GM12892 (cell line): ENCODE measurements around the gene GSX1. TPM values are rescaled to one million over a fixed set of nuclear protein-coding genes. Genes with fewer than 3 reads are reported as not detected.
"Not testable (repeated sequence)": the region's sequence is repeated elsewhere in the genome, so short reads cannot be mapped to it uniquely, and the experiment has no call there.

Experiments
- DNase-seq: peaks from one replicate; pipeline ENCODE4 v3.0.0; 2011; ENCODE audit not compliant: insufficient read length
- FAIRE-seq: peaks from 2 replicates; lab custom pipeline; 2011; peaks lifted over from hg19 to GRCh38; lab: Jason Lieb, UNC
- POLR2A ChIP-seq: IDR thresholded peaks from 2 replicates; pipeline ENCODE4 v1.6.1; 2011; ENCODE audit warnings: low read depth, low read length, control low read depth
- POLR2AphosphoS5 ChIP-seq: IDR thresholded peaks from 2 replicates; pipeline ENCODE4 v1.6.1; 2011; ENCODE audit warnings: low read depth, low read length, control low read depth
- TAF1 ChIP-seq: IDR thresholded peaks from 2 replicates; pipeline ENCODE4 v1.6.1; 2011; ENCODE audit warnings: low read depth, mild to moderate bottlenecking, control low read depth, low read length, borderline replicate concordance
- polyA plus RNA-seq: library from polyadenylated mRNA; unstranded; fragments of >200 nt; gene quantifications from one replicate; pipeline ENCODE4 v1.2.1, GENCODE V29; 2012; ENCODE audit warnings: missing spikeins, inconsistent platforms; ENCODE audit not compliant: missing spikeins

GSX1 gene
- not detected for polyA plus RNA-seq

GRCh38 chr13:27792393-27793218 lies at the start of gene GSX1:
GSX1 (plus strand) TSS chr13:27792483; CDS start chr13:27792691, 208 bp downstream.
- TF ChIP-seq POLR2A = no peak
- TF ChIP-seq TAF1 = no peak
- no peak for TF ChIP-seq POLR2AphosphoS5
- DNase-seq (no peak), FAIRE-seq (no peak)

GRCh38 chr13:27744801-27745200 lies 47.5 kb upstream of the GSX1 start:
- TF ChIP-seq TAF1 = no peak
- no peak for TF ChIP-seq POLR2AphosphoS5
- no peak for TF ChIP-seq POLR2A
- DNase-seq = no peak
- no peak for FAIRE-seq

GRCh38 chr13:27745301-27745700 lies 47.0 kb upstream of the GSX1 start:
- FAIRE-seq (no peak), DNase-seq (no peak)
- no peak for TF ChIP-seq POLR2AphosphoS5
- no peak for TF ChIP-seq POLR2A
- no peak for TF ChIP-seq TAF1

GRCh38 chr13:27748143-27748542 lies 44.1 kb upstream of the GSX1 start:
- not testable (repeated sequence) for FAIRE-seq, DNase-seq

GRCh38 chr13:27751953-27752532 lies 40.2 kb upstream of the GSX1 start:
- TF ChIP-seq POLR2A (no peak), TAF1 (no peak), POLR2AphosphoS5 (no peak)
- no peak for FAIRE-seq
- DNase-seq = no peak

- DNase-seq = no peak
- TF ChIP-seq TAF1 (no peak), POLR2AphosphoS5 (no peak), POLR2A (no peak)
Measured at GRCh38 chr13:27765650-27766049, 26.6 kb upstream of the GSX1 start.

GRCh38 chr13:27770809-27771208 lies 21.5 kb upstream of the GSX1 start:
- no peak for DNase-seq
- TF ChIP-seq TAF1 (no peak), POLR2AphosphoS5 (no peak), POLR2A (no peak)

More at GRCh38 chr13:27765650-27766049, 26.6 kb upstream of the GSX1 start:
- FAIRE-seq = no peak

GRCh38 chr13:27772651-27773425 lies 19.4 kb upstream of the GSX1 start:
- no peak for FAIRE-seq
- no peak for DNase-seq
- no peak for TF ChIP-seq POLR2A
- TF ChIP-seq TAF1 = no peak
- no peak for TF ChIP-seq POLR2AphosphoS5

More at GRCh38 chr13:27770809-27771208, 21.5 kb upstream of the GSX1 start:
- FAIRE-seq = peak; percentile 81

GRCh38 chr13:27774169-27774568 lies 18.1 kb upstream of the GSX1 start:
- FAIRE-seq (no peak), DNase-seq (no peak)
- TF ChIP-seq TAF1 (no peak), POLR2A (no peak), POLR2AphosphoS5 (no peak)

- TF ChIP-seq POLR2AphosphoS5 (no peak), POLR2A (no peak), TAF1 (no peak)
Measured at GRCh38 chr13:27774651-27775050, 17.6 kb upstream of the GSX1 start.

GRCh38 chr13:27775943-27776342 lies 16.3 kb upstream of the GSX1 start:
- DNase-seq (no peak), FAIRE-seq (no peak)
- TF ChIP-seq TAF1 (no peak), POLR2A (no peak), POLR2AphosphoS5 (no peak)

More at GRCh38 chr13:27774651-27775050, 17.6 kb upstream of the GSX1 start:
- FAIRE-seq (no peak), DNase-seq (no peak)

- FAIRE-seq (no peak), DNase-seq (no peak)
- no peak for TF ChIP-seq POLR2AphosphoS5
- TF ChIP-seq TAF1 = no peak
Measured at GRCh38 chr13:27782151-27782550, 10.1 kb upstream of the GSX1 start.
